ENCODE results near the gene SCIN. TPM values are rescaled to one million over a fixed set of nuclear protein-coding genes. Genes with fewer than 3 reads are reported as not detected.

SCIN gene
- total RNA-seq, 3 donors from 2014 or later (not counting 1 experiment from before 2014, with no cell fraction given), result 0.08 TPM; not detected in 2

GRCh38 chr7:12684733-12685132 lies 114.2 kb downstream of the SCIN start:
- peak overlapping the region in 1 of 2 donors; percentile 96 for H3K27ac Mint-ChIP-seq

GRCh38 chr7:12685550-12685949 lies 115.0 kb downstream of the SCIN start:
- H3K4me1 Mint-ChIP-seq, result peaks cover 17 to 28% of the 10 kb centered on the region in 2 donors
- Histone ChIP-seq H3K36me3 (ENCODE audit: control insufficient read depth, insufficient read depth, low read length) (no peaks in the 10 kb centered on the region), H3K27ac (ENCODE audit: low read length) (peak overlapping the region; percentile 97), H3K4me3 (ENCODE audit: low read length) (no peak overlapping the region), H3K4me1 (ENCODE audit: control insufficient read depth, insufficient read depth, low read length) (peaks cover 16% of the 10 kb centered on the region), H3K9me3 (ENCODE audit: control insufficient read depth, insufficient read depth, low read length) (no peaks in the 10 kb centered on the region), H3K27me3 (ENCODE audit: control insufficient read depth, insufficient read depth, low read length) (no peaks in the 10 kb centered on the region)
- H3K27ac Mint-ChIP-seq, result peak overlapping the region; percentile 96 to 99
- DNase-seq (peak; percentile 25 to 75), ATAC-seq (peak in 1 of 3 donors; percentile 19)
- no peaks in the 10 kb centered on the region for H3K27me3 Mint-ChIP-seq (ENCODE audit: low read depth in 2 of 2)
- TF ChIP-seq CTCF (IDR thresholded peaks at IDR 0.05), result peak; percentile 47
- H3K36me3 Mint-ChIP-seq, result no peaks in the 10 kb centered on the region
- peaks cover 0 to 2% of the 10 kb centered on the region in 2 donors for H3K9me3 Mint-ChIP-seq
- intact Hi-C loops (cut with micrococcal nuclease), result loop anchor here (5.0 kb wide), 2 partner anchors 473 to 1167 kb away; partner anchors contain the start of gene TMEM106B
- WGBS (ENCODE audit: insufficient coverage), result 72% methylated on average over 13 of the region's 13 CpGs
- H3K4me3 Mint-ChIP-seq, result peak overlapping the region; percentile 90

More at GRCh38 chr7:12684733-12685132, 114.2 kb downstream of the SCIN start:
- H3K27me3 Mint-ChIP-seq (ENCODE audit: low read depth in 2 of 2), result no peaks in the 10 kb centered on the region
- H3K4me3 ChIP-seq (ENCODE audit: low read length), result no peak overlapping the region
- H3K27me3 ChIP-seq (ENCODE audit: control insufficient read depth, insufficient read depth, low read length), result no peaks in the 10 kb centered on the region
- peak in 1 of 2 donors; percentile 6 for DNase-seq
- TF ChIP-seq CTCF (IDR thresholded peaks at IDR 0.05), result no peak
- 88% methylated on average over 19 of the region's 19 CpGs for WGBS (ENCODE audit: insufficient coverage)
- H3K4me1 Mint-ChIP-seq, result peaks cover 17 to 27% of the 10 kb centered on the region in 2 donors
- H3K4me3 Mint-ChIP-seq, result no peak overlapping the region
- no peak for ATAC-seq
- peaks cover 0 to 2% of the 10 kb centered on the region in 2 donors for H3K9me3 Mint-ChIP-seq
- intact Hi-C loops (cut with micrococcal nuclease), result loop anchor here (5.0 kb wide), 2 partner anchors 472 to 1168 kb away; partner anchors contain the start of gene TMEM106B
- no peaks in the 10 kb centered on the region for H3K9me3 ChIP-seq (ENCODE audit: control insufficient read depth, insufficient read depth, low read length)
- peaks cover 16% of the 10 kb centered on the region for H3K4me1 ChIP-seq (ENCODE audit: control insufficient read depth, insufficient read depth, low read length)
- no peaks in the 10 kb centered on the region for H3K36me3 Mint-ChIP-seq
- peak overlapping the region; percentile 97 for H3K27ac ChIP-seq (ENCODE audit: low read length)
- H3K36me3 ChIP-seq (ENCODE audit: control insufficient read depth, insufficient read depth, low read length), result no peaks in the 10 kb centered on the region

- H3K4me3 ChIP-seq (ENCODE audit: low read length), result peak overlapping the region; percentile 84
- intact Hi-C loops (cut with micrococcal nuclease), result loop anchor here (1.0 to 5.0 kb wide), 3 partner anchors 429 to 1166 kb away; partner anchors contain the start of gene TMEM106B
- 6% methylated on average over 54 of the region's 54 CpGs for WGBS (ENCODE audit: insufficient coverage)
Observed at GRCh38 chr7:12686234-12686890, 115.8 kb downstream of the SCIN start.

More at GRCh38 chr7:12686234-12686890, 115.8 kb downstream of the SCIN start:
- peak; percentile 98 for TF ChIP-seq CTCF (IDR thresholded peaks at IDR 0.05)
- Mint-ChIP-seq H3K36me3 (no peaks in the 10 kb centered on the region), H3K4me3 (peak overlapping the region; percentile 90), H3K4me1 (peaks cover 17 to 28% of the 10 kb centered on the region in 2 donors), H3K9me3 (peaks cover 0 to 2% of the 10 kb centered on the region in 2 donors), H3K27me3 (ENCODE audit: low read depth in 2 of 2) (no peaks in the 10 kb centered on the region), H3K27ac (peak overlapping the region; percentile 96 to 99)
- ATAC-seq (peak; percentile 81 to 96 (median 87)), DNase-seq (peak; percentile 98 to 99)
- Histone ChIP-seq H3K27ac (ENCODE audit: low read length) (peak overlapping the region; percentile 97), H3K27me3 (ENCODE audit: control insufficient read depth, insufficient read depth, low read length) (no peaks in the 10 kb centered on the region), H3K4me1 (ENCODE audit: control insufficient read depth, insufficient read depth, low read length) (peaks cover 16% of the 10 kb centered on the region), H3K36me3 (ENCODE audit: control insufficient read depth, insufficient read depth, low read length) (no peaks in the 10 kb centered on the region), H3K9me3 (ENCODE audit: control insufficient read depth, insufficient read depth, low read length) (no peaks in the 10 kb centered on the region)
